ENCODE measurements around the gene JMJD1C.

JMJD1C gene

GRCh38 chr10:63477927-63478326 is 12.2 kb upstream of the JMJD1C start:
- no peak overlapping the region for H3K4me3 ChIP-seq (ENCODE audit: low read length)
- no peak for TF ChIP-seq CTCF (conservative IDR thresholded peaks at IDR 0.05; ENCODE audit: low read depth, low read length)
- no peak for DNase-seq (ENCODE audit: low read depth)

- no peak for TF ChIP-seq CTCF (conservative IDR thresholded peaks at IDR 0.05; ENCODE audit: low read depth, low read length)
- no peak overlapping the region for H3K4me3 ChIP-seq (ENCODE audit: low read length)
- DNase-seq (ENCODE audit: low read depth): no peak
Observed at GRCh38 chr10:63474488-63474887, 8.7 kb upstream of the JMJD1C start.

GRCh38 chr10:63470928-63471327 is 5.2 kb upstream of the JMJD1C start:
- no peak for TF ChIP-seq CTCF (conservative IDR thresholded peaks at IDR 0.05; ENCODE audit: low read depth, low read length)
- H3K4me3 ChIP-seq (ENCODE audit: low read length): no peak overlapping the region

GRCh38 chr10:63468947-63469346 is 3.2 kb upstream of the JMJD1C start:
- no peak for TF ChIP-seq CTCF (conservative IDR thresholded peaks at IDR 0.05; ENCODE audit: low read depth, low read length)

More at GRCh38 chr10:63470928-63471327, 5.2 kb upstream of the JMJD1C start:
- no peak for DNase-seq (ENCODE audit: low read depth)

GRCh38 chr10:63467841-63468240 is 2.1 kb upstream of the JMJD1C start:
- no peak for TF ChIP-seq CTCF (conservative IDR thresholded peaks at IDR 0.05; ENCODE audit: low read depth, low read length)

More at GRCh38 chr10:63468947-63469346, 3.2 kb upstream of the JMJD1C start:
- H3K4me3 ChIP-seq (ENCODE audit: low read length): no peak overlapping the region
- DNase-seq (ENCODE audit: low read depth): no peak

GRCh38 chr10:63466144-63466935 is 563 bp upstream of the JMJD1C start:
- TF ChIP-seq CTCF (conservative IDR thresholded peaks at IDR 0.05; ENCODE audit: low read depth, low read length): no peak
- no peak for DNase-seq (ENCODE audit: low read depth)
- peak overlapping the region; percentile 86 for H3K4me3 ChIP-seq (ENCODE audit: low read length)

More at GRCh38 chr10:63467841-63468240, 2.1 kb upstream of the JMJD1C start:
- H3K4me3 ChIP-seq (ENCODE audit: low read length): no peak overlapping the region
- no peak for DNase-seq (ENCODE audit: low read depth)

Measured in retinal pigment epithelial cell (primary cell).